Coronary artery (tissue), 2 donors: Measurements from ENCODE around the gene CBLL2.

Experiments
- DNase-seq: peaks from one replicate; pipeline ENCODE4 v3.0.0-alpha.2; 2017; ENCODE audit warnings: low spot score
- H3K27ac ChIP-seq, 2 donors: fragments of 200-600 bp; sonication (generic); one replicate each; pipeline ENCODE4 v1.5.1; 2016 to 2019
- H3K4me3 ChIP-seq: fragments of 200-600 bp; sonication (generic); 2 replicates; pipeline ENCODE4 v1.5.1; 2016; ENCODE audit warnings: mild to moderate bottlenecking, moderate library complexity
- TF ChIP-seq, protein P1 (sequence below): fragments of 200-600 bp; sonication (generic); IDR thresholded peaks from one replicate; pipeline ENCODE4 v1.5.1; 2019; ENCODE audit warnings: antibody characterized with exemption

The CBLL2 gene

GRCh38 chrX:22272613-22273012 lies at the start of gene CBLL2:
TSS of gene CBLL2 (plus strand) at chrX:22272913. CDS start at chrX:22272992, 79 bp downstream.
- TF ChIP-seq, protein P1, sequence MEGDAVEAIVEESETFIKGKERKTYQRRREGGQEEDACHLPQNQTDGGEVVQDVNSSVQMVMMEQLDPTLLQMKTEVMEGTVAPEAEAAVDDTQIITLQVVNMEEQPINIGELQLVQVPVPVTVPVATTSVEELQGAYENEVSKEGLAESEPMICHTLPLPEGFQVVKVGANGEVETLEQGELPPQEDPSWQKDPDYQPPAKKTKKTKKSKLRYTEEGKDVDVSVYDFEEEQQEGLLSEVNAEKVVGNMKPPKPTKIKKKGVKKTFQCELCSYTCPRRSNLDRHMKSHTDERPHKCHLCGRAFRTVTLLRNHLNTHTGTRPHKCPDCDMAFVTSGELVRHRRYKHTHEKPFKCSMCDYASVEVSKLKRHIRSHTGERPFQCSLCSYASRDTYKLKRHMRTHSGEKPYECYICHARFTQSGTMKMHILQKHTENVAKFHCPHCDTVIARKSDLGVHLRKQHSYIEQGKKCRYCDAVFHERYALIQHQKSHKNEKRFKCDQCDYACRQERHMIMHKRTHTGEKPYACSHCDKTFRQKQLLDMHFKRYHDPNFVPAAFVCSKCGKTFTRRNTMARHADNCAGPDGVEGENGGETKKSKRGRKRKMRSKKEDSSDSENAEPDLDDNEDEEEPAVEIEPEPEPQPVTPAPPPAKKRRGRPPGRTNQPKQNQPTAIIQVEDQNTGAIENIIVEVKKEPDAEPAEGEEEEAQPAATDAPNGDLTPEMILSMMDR = no peak

GRCh38 chrX:22234380-22234779 lies 38.3 kb upstream of the CBLL2 start:
- TF ChIP-seq, protein P1 = no peak
- DNase-seq = no peak
- H3K27ac ChIP-seq = no peak overlapping the region
- H3K4me3 ChIP-seq = no peak overlapping the region

More at GRCh38 chrX:22272613-22273012, at the start of gene CBLL2:
- Histone ChIP-seq H3K4me3 (no peak within 1 kb of the TSS), H3K27ac (no peak within 1 kb of the TSS)
- DNase-seq = no peak

- no peak overlapping the region for H3K4me3 ChIP-seq
- DNase-seq = no peak
- TF ChIP-seq, protein P1 = no peak
- H3K27ac ChIP-seq = no peak overlapping the region
Observed at GRCh38 chrX:22237479-22237878, 35.2 kb upstream of the CBLL2 start.

DNA sequence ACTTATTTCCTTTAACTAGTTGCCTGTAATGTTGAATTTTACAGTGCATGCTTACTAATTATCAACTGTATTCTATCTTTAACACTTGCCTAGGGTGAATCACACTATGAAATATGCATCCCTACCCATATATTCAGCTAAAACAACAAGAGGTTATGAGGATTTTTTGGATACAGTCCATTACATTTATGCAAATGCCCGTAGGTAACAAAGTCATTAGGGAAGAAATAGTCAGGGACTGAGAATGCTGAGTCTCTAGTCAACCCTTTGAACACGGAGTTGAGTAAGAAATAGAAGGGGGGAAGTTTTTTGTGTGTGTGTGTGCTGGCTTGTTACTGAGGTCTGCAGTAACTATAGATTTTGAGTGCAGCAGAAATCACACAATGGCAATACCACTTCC lies 26.1 kb upstream of the CBLL2 start:
- Histone ChIP-seq H3K4me3 (no peak overlapping the region), H3K27ac (no peak overlapping the region)
- TF ChIP-seq, protein P1 = no peak
- no peak for DNase-seq

- Histone ChIP-seq H3K4me3 (no peak overlapping the region), H3K27ac (no peak overlapping the region)
- TF ChIP-seq, protein P1 = no peak
- no peak for DNase-seq
Observed at GRCh38 chrX:22247169-22247568, 25.5 kb upstream of the CBLL2 start.

DNA sequence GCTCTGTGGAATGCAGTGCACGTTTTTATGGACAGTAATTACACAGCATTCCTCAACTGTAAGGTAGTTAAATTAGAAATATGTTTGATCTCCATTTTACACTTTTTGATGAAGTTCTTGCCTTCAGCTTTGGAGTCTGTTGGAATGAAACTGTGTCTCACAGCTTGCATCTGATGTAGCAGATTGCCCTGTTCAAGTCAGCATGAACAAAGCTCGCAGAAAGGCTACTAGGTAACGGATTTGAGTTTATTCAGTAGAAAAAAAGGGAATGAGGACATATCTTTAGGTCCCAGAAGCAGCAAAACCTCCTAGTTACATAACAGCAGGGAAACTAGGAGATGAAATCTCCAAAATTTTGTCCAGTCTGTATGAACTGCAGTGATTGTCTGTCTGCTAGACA lies 24.3 kb upstream of the CBLL2 start:
- TF ChIP-seq, protein P1 = no peak
- no peak for DNase-seq
- H3K4me3 ChIP-seq = no peak overlapping the region
- H3K27ac ChIP-seq = no peak overlapping the region

DNA sequence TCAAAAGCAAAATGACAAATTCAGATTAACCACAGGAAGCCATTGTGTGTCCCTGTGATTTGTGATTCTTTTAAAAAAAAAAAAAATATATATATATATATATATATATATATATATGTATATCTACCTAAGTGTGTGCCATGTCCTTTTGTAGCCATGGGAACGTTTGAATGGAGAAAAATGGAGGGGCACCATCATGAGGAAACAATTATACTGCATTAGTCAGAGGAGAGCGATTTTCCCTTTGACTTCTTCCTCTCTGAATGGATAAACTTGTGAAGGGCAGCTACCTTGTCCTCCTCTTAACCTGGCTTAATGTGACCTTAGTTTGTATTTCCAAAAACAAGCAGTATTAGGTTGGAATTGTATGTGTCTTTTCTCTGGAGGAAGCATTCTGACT lies 23.3 kb upstream of the CBLL2 start:
- Histone ChIP-seq H3K27ac (no peak overlapping the region), H3K4me3 (no peak overlapping the region)
- TF ChIP-seq, protein P1 = no peak
- no peak for DNase-seq
